Endothelial cell of umbilical vein (primary cell): ENCODE measurements around the gene GOLGA8J. TPM values are rescaled to one million over a fixed set of nuclear protein-coding genes. Genes with fewer than 3 reads are reported as not detected.

Experiments
- BruUV-seq: library from RNA; stranded (reverse); fragments of 400-500 nt; replicated peaks from 2 replicates; lab custom pipeline; 2021; lab: Mats Ljungman, UMichigan
- CTCF ChIA-PET: fragments of 300-600, 350-600 bp; sonication (Branson Sonifier 250); formaldehyde crosslinking; loops from one replicate; lab custom pipeline; 2021; ENCODE audit warnings: antibody characterized with exemption, inconsistent platforms; lab: Charles Lee
- POLR2A ChIA-PET: fragments of 300-600, 350-600 bp; sonication (Branson Sonifier 250); formaldehyde crosslinking; loops from one replicate; lab custom pipeline; 2021; ENCODE audit warnings: antibody characterized with exemption, inconsistent platforms; lab: Charles Lee
- DNase-seq: peaks from one replicate; pipeline ENCODE4 v3.0.0-alpha.2; 2011; ENCODE audit warnings: low read depth, low spot score
- FAIRE-seq: peaks from 2 replicates; lab custom pipeline; 2011; peaks lifted over from hg19 to GRCh38; lab: Jason Lieb, UNC
- H2AFZ ChIP-seq: 2 replicates; pipeline ENCODE4 v1.6.0; 2012; ENCODE audit warnings: low read depth, low read length, control low read depth, inconsistent platforms
- H3K27ac ChIP-seq: 2 replicates; pipeline ENCODE4 v1.5.1; 2011; ENCODE audit warnings: low read depth, mild to moderate bottlenecking, control low read depth, low read length, moderate library complexity; ENCODE audit not compliant: insufficient read depth
- H3K27me3 ChIP-seq, 2 experiments: 2 replicates each; pipeline versions ENCODE4 v1.6.0 to v1.6.1; 2011; ENCODE audit warnings: low read length in 2 of 2, mixed read lengths in 1 of 2; ENCODE audit not compliant: control insufficient read depth in 2 of 2, insufficient read depth in 2 of 2
- H3K36me3 ChIP-seq, 2 experiments: 2 replicates in 1 of 2; 3 replicates in 1 of 2; pipeline ENCODE4 v1.5.1; 2011; ENCODE audit warnings: low read length in 2 of 2, mild to moderate bottlenecking in 1 of 2, moderate library complexity in 1 of 2; ENCODE audit not compliant: control insufficient read depth in 2 of 2, insufficient read depth in 2 of 2; ENCODE audit errors: extremely low read depth in 1 of 2
- H3K4me1 ChIP-seq: 3 replicates; pipeline ENCODE4 v1.5.1; 2011; ENCODE audit warnings: mild to moderate bottlenecking, low read length; ENCODE audit not compliant: control insufficient read depth, insufficient read depth; ENCODE audit errors: extremely low read depth
- H3K4me2 ChIP-seq: 2 replicates; pipeline ENCODE4 v1.6.1; 2011; ENCODE audit warnings: low read length, control low read depth, mixed read lengths; ENCODE audit not compliant: insufficient read depth
- H3K4me3 ChIP-seq, 3 experiments: fragments of 200-600 bp in 1 of 3; sonication (generic), shearing (Covaris generic) in 1 of 3; replicated peaks in 1 of 3; 2 replicates each; pipeline ENCODE4 v1.5.1; 2011 to 2016; ENCODE audit warnings: control low read depth in 3 of 3, low read length in 3 of 3, mild to moderate bottlenecking in 2 of 3, inconsistent platforms in 1 of 3, low read depth in 1 of 3, moderate library complexity in 1 of 3; ENCODE audit not compliant: insufficient read depth in 1 of 3
- H3K79me2 ChIP-seq: 2 replicates; pipeline ENCODE4 v1.6.0; 2012; ENCODE audit warnings: low read length, inconsistent platforms; ENCODE audit not compliant: control insufficient read depth, insufficient read depth
- H3K9ac ChIP-seq: replicated peaks from 2 replicates; pipeline ENCODE3; 2011; ENCODE audit warnings: low read length, control low read depth; ENCODE audit not compliant: insufficient read depth; ENCODE audit errors: extremely low read depth
- H3K9me1 ChIP-seq: replicated peaks from 3 replicates; pipeline ENCODE4 v1.6.0; 2011; ENCODE audit warnings: mild to moderate bottlenecking, low read length; ENCODE audit not compliant: control insufficient read depth, insufficient read depth; ENCODE audit errors: extremely low read depth
- H3K9me3 ChIP-seq: replicated peaks from 2 replicates; pipeline ENCODE4 v1.5.1; 2012; ENCODE audit warnings: low read length, inconsistent platforms; ENCODE audit not compliant: control insufficient read depth, insufficient read depth
- H4K20me1 ChIP-seq: replicated peaks from 2 replicates; pipeline ENCODE3; 2011; ENCODE audit warnings: mild to moderate bottlenecking, low read length; ENCODE audit not compliant: control insufficient read depth, insufficient read depth; ENCODE audit errors: extremely low read depth
- CTCF ChIP-seq, 2 donors: IDR thresholded peaks; 1 replicate in 1 of 2; 2 replicates in 1 of 2; pipeline ENCODE4 v1.5.1; 2011; ENCODE audit warnings: low read length in 2 of 2, mild to moderate bottlenecking in 2 of 2, moderate library complexity in 2 of 2, control low read depth in 1 of 2, inconsistent platforms in 1 of 2, low read depth in 1 of 2; ENCODE audit not compliant: insufficient read depth in 1 of 2; ENCODE audit errors: extremely low read depth in 1 of 2
- EZH2 ChIP-seq: IDR thresholded peaks from 2 replicates; pipeline ENCODE4 v1.6.1; 2012; ENCODE audit warnings: borderline replicate concordance, low read depth, mild to moderate bottlenecking, moderate library complexity, low read length, inconsistent platforms; ENCODE audit not compliant: severe bottlenecking
- FOS ChIP-seq: IDR thresholded peaks from 2 replicates; pipeline ENCODE4 v1.6.1; 2011; ENCODE audit warnings: mild to moderate bottlenecking, low read length, moderate library complexity, borderline replicate concordance; ENCODE audit not compliant: insufficient read depth
- GATA2 ChIP-seq: IDR thresholded peaks from 2 replicates; pipeline ENCODE4 v1.7.0; 2011; ENCODE audit warnings: low read depth, mild to moderate bottlenecking, moderate library complexity, mixed read lengths, low read length; ENCODE audit not compliant: insufficient read length, insufficient read depth
- JUN ChIP-seq: IDR thresholded peaks from 2 replicates; pipeline ENCODE4 v1.6.1; 2011; ENCODE audit warnings: borderline replicate concordance, low read depth; ENCODE audit not compliant: insufficient read length, insufficient read depth
- MAX ChIP-seq: IDR thresholded peaks from 2 replicates; pipeline ENCODE4 v1.6.1; 2011; ENCODE audit not compliant: insufficient read depth, insufficient read length
- MYC ChIP-seq: IDR thresholded peaks from one replicate; pipeline ENCODE4 v1.6.1; 2011; ENCODE audit warnings: mild to moderate bottlenecking, low read depth, low read length
- POLR2A ChIP-seq: IDR thresholded peaks from 2 replicates; pipeline ENCODE4 v1.6.1; 2012; ENCODE audit warnings: low read depth, mild to moderate bottlenecking, control low read depth, low read length
- POLR2AphosphoS5 ChIP-seq: IDR thresholded peaks from 2 replicates; pipeline ENCODE4 v1.6.1; 2012; ENCODE audit warnings: low read depth, mild to moderate bottlenecking, control low read depth, low read length, moderate library complexity; ENCODE audit not compliant: insufficient read depth
- dilution Hi-C: fragments of 300-500 bp; cut with MboI; formaldehyde crosslinking; loops from one replicate; pipeline ENCODE4 v1.15.0; 2019; ENCODE audit warnings: low sequenced_read_pairs; ENCODE audit not compliant: extremely low pct_ligation_motif_present
- intact Hi-C: fragments of 100-400 bp; cut with micrococcal nuclease; formaldehyde crosslinking; loops from one replicate; pipeline ENCODE4 v1.10.0; 2022
- polyA plus RNA-seq, 4 experiments: library from polyadenylated mRNA; depleted of rRNA in 3 of 4; stranded (reverse) in 3 of 4; unstranded in 1 of 4; fragments of >200 nt; gene quantifications; 2 replicates each; pipeline versions ENCODE4 v1.2.1 to v1.2.3, GENCODE V29; 2011 to 2012; ENCODE audit warnings: missing spikeins in 1 of 4
- total RNA-seq: library from RNA; stranded (reverse); gene quantifications from 2 replicates; pipeline ENCODE4 v1.2.3, GENCODE V29; 2021

GOLGA8J gene
- total and polyA plus RNA-seq, 2 donors (not counting 3 experiments of a cell fraction or from before 2014, with no cell fraction given): not detected

- no peak for TF ChIP-seq CTCF (IDR thresholded peaks at IDR 0.05; ENCODE audit: extremely low read depth in 1 of 2, insufficient read depth in 1 of 2, low read depth in 1 of 2, low read length in 2 of 2)
- no peak for TF ChIP-seq POLR2AphosphoS5
- TF ChIP-seq EZH2: no peak
- no peak for TF ChIP-seq FOS
- no peak for TF ChIP-seq MAX
- TF ChIP-seq MYC: no peak
- TF ChIP-seq JUN: no peak
- TF ChIP-seq GATA2: no peak
- no peak for TF ChIP-seq POLR2A
- no peak overlapping the region for H3K27ac ChIP-seq
- H3K27me3 ChIP-seq: peaks cover 0 to 2% of the 10 kb centered on the region in 2 experiments
- intact Hi-C loops (loop anchor here (10.0 kb wide), 1 partner anchor 57 kb away; no protein-coding TSS in a partner anchor), dilution Hi-C loops (no loop called here)
- H3K36me3 ChIP-seq: no peaks in the 10 kb centered on the region
- ChIA-PET CTCF (interaction anchor here (0.8 to 2.1 kb wide), 7 partner anchors 16 to 373 kb away, joined by 3 to 20 read pairs (median 5); no protein-coding TSS in a partner anchor), POLR2A (no interaction called here)
- FAIRE-seq (no peak), DNase-seq (no peak)
- no peaks in the 10 kb centered on the region for H3K4me1 ChIP-seq
- H3K9ac ChIP-seq: no peak overlapping the region
- no TSS peak for BruUV-seq
- no peaks in the 10 kb centered on the region for H3K79me2 ChIP-seq
- no peak overlapping the region for H3K4me2 ChIP-seq
- H3K9me1 ChIP-seq: no peaks in the 10 kb centered on the region
- H3K4me3 ChIP-seq: no peak overlapping the region
- H2AFZ ChIP-seq: no peak overlapping the region
- H4K20me1 ChIP-seq: no peaks in the 10 kb centered on the region
- no peaks in the 10 kb centered on the region for H3K9me3 ChIP-seq
These were observed 40.9 kb upstream of the GOLGA8J start for GRCh38 chr15:30041868-30042267.
